CD1c-positive myeloid dendritic cell (primary cell): ENCODE measurements around the gene NDUFB4.
A peak's percentile ranks its signal among the peaks of the same experiment; 100 is the strongest.
"Not testable (repeated sequence)": the region's sequence is repeated elsewhere in the genome, so short reads cannot be mapped to it uniquely, and the experiment has no call there.

Experiments used
- DNase-seq: peaks from one replicate; pipeline ENCODE4 v3.0.0-alpha.2; 2016; ENCODE audit errors: extremely low spot score

The NDUFB4 gene

DNA sequence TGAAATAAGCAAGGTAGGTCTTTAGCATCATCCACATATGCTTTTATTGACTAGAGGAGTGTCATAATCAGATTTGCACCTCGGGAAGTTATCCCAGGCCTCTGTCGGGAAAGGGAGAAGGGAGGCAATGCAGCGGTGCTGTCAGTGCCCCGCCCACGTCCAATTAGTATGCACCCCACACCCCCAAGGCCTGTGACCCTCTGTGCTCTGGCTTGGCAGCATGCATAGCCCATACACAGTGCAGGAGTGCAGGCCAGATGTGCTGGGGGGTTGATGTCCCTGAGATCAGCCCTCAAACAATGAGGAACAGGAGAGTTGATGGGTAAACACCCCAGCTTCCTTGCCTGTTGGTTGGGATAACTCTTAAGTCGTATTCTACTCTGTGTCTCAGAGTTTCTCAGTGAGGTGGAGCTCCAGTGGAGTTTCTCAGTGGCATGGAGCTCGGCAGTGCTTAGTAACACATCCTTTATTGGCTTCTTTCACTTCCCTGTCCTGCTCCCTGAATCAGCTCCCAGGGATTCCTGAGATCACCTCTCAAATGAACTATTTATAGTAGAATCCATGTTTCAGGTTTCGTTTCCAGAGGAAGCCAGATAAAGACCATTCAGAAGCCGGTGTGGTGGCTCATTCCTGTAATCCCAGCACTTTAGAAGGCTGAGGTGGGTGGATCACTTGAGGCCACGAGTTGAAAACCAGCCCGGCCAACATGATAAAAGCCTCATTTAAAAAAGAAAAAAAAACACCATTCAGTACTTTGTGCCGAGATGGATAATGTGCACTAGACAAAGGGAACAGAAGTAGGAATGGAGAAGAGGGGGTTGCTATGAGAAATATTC, 26.7 kb upstream of the NDUFB4 start:
- DNase-seq, result no peak

DNA sequence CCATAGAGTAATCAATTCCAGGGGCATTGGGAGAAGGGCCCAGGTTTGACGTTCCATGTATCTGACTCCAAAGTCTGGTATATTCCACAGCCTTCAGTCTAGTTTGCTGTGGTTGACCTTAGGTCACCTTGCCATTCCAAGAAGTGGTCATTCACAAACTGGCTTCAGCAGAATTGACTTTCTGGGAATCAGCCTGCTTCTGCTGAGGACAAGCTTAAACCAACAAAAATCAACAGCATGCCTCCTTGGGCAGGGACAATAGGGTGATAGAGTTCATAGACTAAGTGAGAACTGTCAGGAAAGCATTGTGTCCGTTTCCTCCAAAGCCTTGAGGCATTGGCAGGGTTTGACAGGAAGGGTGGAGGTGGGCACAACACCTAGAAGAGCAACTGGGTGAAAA, 24.1 kb upstream of the NDUFB4 start:
- DNase-seq, result no peak

DNA sequence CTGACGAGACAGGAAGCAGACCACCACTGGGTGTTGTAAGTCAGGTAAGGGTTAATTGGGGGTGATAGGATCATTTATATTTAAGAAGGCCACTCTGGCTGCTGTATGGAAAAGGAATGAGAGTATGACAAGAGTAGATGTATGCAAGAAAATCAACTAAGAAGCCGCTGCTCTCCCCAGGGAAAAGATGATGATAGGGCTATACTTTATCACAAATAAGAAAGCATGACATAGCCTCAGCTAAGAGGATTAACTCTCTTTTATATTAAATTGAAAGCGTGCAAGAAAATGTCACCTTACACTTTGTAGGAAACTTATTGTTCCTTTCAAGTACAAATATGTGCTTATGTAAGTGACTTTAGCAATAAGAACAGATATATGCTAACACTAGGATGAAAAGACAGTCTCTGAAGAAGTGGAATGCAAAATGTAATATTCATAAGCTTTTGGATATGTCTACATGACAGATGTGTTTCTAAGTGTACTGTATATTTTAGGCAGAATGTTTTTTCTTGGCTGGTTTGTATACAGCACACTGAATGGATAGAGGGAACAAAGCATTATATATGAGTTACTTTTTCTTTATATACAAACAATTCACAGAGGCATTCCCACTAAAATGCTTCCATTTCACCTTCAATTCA, 8.7 kb upstream of the NDUFB4 start:
- no peak for DNase-seq

DNA sequence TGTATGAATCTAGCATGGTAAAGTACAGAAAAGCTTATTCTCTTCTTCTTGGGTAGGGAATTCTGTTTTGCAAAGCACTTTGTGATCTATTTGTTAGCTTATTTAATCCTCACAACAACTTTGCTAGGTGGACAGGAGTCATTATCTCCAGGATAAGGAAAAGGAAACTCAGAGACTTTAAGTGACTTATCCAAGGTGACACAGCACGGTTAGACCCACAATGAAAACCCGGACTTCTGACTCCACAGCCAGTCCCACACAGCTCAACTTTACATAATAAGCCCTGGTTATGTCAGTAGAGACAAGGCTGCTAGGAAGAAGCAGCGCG, 384 bp upstream of the NDUFB4 start:
- DNase-seq, result no peak

DNA sequence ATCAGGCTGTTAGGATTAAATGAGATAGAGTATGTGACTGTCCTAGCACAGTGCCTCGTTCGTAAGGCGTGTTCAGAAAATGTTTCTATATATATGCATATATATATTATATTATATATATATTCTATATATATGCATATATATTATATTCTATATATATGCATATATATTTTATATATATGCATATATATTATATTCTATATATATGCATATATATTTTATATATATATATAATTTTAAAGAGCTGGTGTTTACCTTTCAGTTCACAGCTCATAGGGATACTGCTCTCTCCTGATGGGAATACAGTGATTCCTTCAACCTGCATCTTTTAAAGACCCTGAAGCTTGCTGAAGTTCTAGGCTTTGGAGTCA, 702 bp downstream of the NDUFB4 start:
- DNase-seq, result no peak

DNA sequence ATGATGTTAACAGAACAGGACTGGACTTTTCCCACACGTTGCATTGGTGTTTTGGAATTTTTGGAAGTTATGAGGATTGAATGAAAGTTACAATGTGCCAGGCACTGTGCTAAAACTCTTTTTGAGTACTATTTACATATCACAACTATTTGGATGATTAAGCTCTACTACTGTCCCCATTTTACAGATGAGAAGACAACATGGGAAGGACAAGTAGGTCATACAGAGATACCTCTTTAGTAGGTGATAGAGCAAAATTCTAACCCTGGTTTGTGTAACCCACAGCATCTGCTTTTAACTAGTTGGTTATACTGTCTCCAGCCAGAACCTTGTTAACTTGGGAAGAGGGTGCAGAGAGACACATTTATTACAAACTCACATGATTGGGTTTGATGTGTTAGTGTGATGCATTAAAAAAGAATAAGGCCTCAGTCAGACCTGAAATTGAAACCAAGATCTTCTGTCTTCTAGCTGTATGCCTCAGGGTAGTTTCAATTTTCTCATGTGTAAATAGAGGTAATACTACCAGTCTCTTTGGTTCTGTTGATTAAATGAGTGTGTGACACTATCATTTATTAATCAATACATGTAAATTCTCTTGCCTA, 1.4 kb downstream of the NDUFB4 start:
- DNase-seq, result no peak

DNA sequence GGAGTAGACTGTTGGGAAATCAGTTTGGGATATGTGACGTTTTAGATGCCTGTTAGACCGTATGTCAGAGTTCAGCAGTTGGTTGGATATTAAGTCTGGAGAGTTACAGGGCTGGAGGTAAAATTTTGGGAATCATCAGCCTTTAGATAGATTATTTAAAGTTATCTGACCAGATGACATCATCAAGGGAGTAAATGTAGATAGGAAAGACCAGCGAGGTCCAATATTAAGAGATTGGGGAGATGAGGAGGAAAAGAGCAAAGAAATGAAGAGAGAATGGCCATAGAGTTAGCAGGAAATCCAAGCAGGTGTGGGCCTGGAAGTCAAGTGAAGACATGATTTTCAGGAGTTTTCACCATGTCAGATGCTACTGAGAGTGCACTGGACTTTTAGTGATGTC, 3.1 kb downstream of the NDUFB4 start:
- no peak for DNase-seq

DNA sequence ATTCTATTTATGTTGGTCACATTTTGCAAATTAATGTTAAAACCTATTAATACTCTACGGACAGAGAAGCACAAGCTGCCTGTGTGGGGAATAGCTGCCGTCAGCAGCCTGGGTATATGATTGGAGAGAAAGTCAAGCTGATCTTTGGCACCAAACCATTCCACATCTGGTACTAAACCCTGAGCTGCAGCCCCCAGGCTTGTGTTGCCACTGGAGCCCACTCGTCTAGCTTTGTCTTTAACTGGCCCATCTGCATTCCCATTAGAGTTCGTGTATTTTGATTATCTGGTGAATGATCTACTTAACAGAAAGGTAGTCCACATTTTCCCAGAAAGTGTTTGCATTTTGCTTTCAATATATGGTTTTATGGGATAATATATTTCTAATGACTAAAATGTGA, 5.4 kb downstream of the NDUFB4 start:
- no peak for DNase-seq

DNA sequence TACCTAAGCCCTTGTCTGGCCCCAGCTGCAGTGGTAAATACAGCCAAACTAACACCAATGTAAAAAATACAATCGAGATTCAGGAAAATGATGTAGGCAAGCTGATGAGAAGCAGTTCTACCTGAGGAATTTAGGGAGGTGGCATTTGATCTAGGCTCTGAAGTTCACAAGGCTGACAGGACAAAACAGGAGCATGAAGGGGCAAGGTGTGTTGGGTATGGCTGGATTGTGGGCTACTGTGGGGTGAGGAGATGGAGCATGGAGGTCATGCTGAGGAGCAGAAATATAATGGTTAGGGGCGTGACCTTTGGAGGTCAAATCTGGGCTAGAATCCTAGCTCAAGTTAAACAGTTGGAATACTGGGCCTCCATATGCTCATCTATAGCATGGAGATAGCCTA, 6.5 kb downstream of the NDUFB4 start:
- no peak for DNase-seq

DNA sequence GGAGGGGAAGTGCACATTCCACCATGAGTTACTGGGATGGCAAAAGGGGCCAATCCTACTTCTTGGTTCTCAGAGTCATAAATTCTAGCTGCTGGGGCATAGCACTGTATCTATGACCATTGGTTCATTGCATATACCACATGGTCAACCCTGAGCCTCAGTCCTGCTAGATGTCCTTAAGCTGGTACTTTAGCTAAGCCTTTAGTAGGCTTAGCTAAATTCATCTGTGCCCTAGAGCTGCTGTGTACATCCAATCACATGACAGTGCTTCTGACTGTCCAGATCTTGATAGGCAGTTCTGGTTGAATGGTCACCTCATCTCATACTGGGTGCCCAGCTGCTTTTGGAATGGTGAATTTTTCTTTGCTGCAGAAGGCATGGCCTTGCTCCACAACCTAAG, 8.2 kb downstream of the NDUFB4 start:
- no peak for DNase-seq

DNA sequence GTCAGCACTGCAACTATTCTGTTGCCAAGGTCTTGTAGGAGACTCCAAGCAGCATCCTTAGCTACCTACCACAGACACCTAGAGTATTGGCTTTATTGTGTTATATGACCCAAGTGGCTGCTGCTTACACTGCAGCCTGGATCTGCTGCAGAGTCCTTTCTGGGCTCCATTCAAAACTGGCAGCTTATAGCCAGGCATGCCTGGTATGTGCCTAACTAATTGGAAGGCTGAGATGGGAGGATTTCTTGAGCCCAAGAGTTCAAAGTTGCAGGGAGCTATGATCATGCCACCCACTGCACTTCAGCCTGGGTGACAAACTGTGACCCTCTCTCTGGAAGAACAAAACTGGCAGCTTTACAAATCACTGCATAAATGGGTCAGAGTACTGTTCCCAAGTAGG, 8.6 kb downstream of the NDUFB4 start:
- no peak for DNase-seq

DNA sequence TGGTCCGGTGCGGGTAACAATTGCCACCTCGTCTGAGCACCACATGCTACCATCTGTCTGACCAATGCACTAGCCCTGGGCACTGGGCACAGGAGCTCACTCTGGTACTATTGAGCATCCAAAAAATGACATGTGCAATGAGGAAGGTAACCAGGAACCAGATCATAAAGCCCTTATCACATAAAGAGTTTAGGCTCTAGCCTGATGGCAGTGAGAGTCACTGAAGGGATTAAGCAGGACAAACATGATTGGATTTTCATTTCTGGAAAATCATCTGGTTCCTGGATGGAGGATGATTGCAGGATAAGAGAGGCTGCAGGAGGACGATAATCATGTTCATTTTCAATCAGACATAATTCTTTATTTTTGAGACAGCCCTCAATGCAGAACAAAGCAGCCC, 12.4 kb downstream of the NDUFB4 start:
- no peak for DNase-seq

DNA sequence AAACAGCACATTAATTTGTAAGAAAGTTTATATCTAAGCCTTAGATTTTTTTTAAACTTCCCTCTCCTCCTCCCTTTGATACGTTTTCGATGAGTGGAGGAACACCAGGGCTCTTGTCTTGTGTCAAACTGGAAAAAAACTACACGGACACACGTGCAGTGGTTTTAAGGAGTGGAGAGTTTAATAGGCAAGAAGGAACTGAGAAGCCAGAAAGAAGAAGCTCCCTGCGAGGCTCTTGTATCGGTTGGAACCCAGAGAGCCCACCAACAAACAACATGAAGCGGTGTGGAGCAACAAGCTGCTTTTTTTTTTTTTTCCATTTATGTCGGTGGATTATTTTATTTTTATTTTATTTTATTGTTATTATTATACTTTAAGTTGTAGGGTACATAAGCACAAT, 18.6 kb downstream of the NDUFB4 start:
- peak; percentile 78 for DNase-seq

DNA sequence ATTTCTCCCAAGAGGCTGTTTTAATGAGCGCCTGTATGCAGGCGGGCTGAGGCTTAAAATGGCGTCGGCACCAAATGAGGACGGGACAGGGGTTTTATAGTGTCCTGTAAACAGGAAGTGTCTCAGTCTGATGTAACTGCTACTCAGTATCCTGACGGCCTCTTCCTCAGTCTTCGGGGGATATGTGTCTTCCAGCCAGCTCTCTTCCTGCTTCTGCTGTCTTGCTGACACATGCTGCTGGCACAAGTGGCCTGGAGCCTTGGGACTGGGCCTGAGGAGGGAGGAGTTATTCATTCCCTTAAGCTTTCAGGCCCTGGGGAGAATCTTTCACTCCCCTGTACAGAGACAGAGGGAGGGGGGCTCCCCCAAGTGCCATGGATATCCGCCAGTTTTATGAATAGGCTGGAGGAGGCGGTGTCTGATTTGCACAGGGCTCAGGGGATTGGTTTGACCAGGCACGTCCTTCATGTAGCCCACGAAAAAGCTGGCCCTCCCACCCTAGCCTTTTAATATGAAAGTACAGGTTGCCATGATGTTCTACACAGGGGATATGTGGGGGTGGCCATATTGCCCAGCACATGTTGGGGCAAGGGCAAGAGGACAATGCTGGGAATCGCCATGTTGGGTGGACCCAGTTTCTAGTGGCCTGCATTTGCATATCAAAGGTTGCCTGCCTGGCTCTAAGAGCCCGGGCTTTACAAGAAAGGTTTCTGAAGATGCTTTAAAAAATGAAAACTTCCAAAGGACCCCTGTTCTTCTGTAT, 19.9 kb downstream of the NDUFB4 start:
- peak; percentile 57 for DNase-seq

DNA sequence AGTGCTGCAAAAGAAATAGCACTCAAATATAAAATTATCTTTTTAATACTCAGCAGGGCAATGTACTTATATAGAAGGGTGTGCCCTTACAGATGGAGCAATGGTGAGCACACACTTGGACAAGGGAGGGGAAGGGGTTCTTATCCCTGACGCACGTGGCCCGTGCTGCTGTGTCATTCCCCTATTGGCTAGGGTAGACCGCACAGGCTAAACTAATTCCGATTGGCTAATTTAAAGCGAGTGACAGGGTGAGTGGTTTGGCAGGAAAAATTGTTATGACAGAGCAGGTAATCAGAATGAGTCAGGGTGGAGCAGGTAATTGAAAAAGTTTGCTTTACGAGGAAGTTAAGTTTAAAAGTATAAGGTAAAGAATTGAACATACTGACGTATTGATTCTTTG, 20.6 kb downstream of the NDUFB4 start:
- not testable (repeated sequence) for DNase-seq

DNA sequence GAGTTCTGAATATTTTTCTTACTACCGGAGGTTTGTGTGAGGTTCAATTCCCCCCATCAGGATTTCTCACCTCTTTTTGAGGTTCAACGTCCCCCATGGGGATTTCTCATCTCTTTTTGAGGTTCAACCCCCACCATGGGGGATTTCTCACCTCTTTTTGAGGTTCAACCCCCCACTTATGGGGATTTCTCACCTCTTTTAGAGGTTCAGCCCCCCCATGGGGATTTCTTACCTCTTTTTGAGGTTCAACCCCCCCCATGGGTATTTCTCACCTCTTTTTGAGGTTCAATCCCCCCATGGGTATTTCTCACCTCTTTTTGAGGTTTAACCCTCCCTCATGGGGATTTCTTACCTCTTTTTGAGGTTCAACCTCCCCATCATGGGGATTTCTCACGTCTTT, 26.3 kb downstream of the NDUFB4 start:
- no peak for DNase-seq

DNA sequence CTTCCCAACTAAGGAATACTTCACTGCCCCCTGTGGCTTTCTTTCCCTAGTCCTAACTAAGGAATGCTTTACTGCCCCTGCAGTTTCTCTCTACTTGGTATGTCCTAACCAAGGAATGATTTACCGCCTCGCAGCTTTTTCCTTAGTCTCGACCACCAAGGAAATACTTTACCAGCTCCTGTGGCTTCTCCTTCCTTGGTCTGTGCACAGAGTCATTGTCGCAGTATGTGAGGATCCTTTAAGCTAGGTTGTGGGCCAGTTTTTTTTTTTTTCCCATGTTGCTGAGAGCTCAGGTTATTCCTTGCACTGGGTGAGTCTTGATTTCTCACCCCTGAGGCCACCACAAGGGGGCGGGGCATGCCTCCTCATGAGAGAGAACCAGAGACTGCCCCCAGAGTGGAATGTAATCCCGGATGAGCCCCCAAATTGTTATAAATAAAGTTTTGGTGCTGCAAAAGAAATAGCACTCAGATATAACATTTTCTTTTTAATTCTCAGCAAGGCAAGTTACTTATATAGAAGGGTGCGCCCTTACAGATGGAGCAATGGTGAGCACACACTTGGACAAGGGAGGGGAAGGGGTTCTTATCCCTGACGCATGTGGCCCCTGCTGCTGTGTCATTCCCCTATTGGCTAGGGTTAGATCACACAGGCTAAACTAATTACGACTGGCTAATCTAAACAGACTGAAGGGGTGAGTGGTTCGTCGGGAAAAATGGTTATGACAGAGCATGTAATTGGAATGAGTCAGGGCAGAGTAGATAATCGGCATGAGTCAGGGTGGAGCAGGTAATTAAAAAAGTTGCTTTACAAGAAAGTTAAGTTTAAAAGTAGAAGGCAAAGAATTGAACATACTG, 27.0 kb downstream of the NDUFB4 start:
- peak; percentile 25 for DNase-seq

DNA sequence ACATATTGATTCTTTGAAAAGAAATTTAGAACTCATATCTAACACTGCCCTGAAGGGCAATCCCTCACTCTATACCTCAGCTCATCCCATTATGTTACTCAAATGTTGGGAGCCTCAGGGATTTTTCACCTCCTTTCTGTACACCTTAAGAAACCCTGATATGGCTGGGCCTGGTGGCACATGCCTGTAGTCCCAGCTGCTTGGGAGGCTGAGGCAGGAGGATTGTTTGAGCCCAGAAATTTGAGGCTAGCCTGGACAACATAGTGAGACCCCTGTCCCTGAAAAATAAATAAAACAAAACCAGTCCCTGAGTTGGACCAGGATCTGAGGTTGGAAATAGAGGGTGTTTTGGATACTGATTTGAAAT, 27.6 kb downstream of the NDUFB4 start:
- no peak for DNase-seq

DNA sequence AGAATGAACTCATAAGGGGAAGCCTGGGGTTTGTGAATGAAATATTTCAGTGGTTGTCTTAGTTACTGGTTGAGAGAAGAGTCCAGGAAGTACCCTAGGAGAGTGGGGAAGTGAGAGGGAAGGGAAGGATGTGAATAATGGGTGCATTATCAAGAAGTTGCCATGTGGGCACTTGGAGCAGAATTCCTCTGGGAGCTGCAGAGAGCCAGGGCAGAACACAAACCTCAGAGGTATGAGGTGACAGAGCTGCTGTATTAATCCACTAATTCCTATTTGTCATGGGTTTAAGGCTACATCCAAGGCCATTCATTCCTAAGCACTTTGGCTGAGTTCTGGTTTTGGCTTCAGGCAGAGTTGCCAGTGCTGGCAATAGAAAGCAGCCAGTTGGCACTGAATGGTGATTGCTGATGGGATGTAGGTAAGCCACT, 29.0 kb downstream of the NDUFB4 start:
- DNase-seq, result peak; percentile 24

DNA sequence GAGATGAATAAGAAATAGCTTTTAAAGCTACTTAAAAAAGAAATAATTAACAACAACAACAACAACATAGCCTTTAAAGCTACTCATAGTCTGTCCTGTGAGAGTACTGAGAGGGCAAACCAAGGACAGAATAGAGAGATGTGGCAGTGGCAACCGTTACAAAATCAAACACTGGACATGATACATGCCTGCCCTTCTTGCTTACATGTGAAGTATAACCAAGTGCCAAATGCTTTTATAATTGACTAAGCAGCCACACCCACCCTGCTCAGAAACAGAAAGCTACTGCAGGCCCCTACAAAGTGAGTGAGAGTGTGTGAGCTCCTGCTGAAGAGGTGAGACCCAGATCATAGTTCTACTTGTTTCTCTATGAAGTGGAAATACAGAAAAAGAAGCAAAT, 38.4 kb downstream of the NDUFB4 start:
- no peak for DNase-seq

DNA sequence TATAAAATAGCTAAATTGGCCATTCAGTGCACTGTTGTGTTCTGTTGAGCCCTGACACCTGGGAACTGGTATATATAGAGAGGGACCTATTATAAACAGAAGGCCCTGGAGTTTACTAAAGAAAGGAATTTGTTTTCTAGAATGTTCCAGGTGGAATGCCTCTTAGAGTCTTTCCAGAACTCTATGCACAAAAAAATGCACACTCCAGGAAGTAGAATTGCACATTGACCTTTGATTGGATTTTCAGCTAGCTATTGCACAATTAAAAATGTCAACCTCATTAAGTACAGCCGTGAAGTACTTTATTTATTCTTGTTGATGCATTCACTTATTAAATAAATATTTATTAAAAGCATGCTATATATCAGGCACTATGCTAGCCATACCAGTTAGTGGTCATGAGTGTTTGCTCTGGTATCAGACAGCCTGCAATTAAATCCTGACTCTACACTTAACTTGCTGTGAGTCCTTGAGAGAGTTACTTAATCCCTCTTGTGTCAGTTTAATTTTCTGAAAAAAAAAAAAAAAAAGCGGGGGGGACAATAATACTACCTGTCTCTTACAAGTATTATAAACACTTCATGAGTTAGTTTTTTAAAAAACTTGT, 40.8 kb downstream of the NDUFB4 start:
- DNase-seq, result no peak
